ENCODE measurements around the gene DCAF5.

DNA sequence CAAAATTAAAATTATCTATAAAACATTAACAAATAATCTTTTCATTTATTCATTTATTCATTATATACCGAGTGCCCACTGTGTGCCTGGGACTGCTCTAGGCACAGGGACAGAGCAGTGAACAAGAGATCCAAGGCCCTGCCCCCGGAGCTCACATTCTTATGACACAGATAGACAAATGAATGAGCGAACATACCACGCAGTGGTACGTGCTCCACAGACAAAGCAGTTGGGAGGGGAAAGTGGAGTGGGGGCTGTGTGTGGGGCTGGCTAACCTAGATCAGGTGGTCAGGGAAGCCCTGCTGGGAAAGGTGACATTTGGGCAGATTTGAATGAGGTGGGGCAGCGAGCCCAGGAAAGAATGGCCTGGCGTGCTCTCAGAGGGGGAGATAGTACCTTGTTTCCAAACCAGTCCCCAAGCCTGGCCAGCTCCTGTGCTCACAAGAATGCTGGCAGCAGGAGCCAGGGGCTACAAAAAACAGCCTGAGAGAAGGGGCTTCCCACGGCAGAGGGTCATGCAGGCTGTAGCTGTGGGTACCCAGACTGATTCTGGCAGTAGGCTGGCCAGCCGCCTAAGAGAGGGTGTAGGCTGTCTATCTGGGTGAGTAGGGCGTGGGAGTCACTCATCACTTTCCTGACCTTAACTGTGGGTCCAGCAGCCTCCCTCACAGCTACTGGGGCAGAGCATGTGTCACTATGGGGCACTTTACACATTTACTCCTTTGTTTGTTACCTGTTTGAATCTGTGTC, 116.0 kb downstream of the DCAF5 start:
- no peak for TF ChIP-seq POLR2A (IDR thresholded peaks at IDR 0.05; ENCODE audit: extremely low read depth, insufficient read length)
- no peak for TF ChIP-seq CTCF (IDR thresholded peaks at IDR 0.05; ENCODE audit: low read depth, low read length)
- TF ChIP-seq, protein P1, sequence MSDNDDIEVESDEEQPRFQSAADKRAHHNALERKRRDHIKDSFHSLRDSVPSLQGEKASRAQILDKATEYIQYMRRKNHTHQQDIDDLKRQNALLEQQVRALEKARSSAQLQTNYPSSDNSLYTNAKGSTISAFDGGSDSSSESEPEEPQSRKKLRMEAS (IDR thresholded peaks at IDR 0.05; ENCODE audit: low read depth, low read length), result no peak

All from NB4 (cell line).